Activated CD4-positive, alpha-beta T cell treated with anti-CD3 and anti-CD28 coated beads, Interleukin-2, Interleukin-4, amounts not matched to agents 100 ng/mL and 50 ng/mL, durations not matched to agents 16 hours and 8 hours (primary cell): ENCODE measurements around the gene CRY2.
"Not testable (repeated sequence)": the region's sequence is repeated elsewhere in the genome, so short reads cannot be mapped to it uniquely, and the experiment has no call there.

ENCODE experiments used
- DNase-seq: peaks from one replicate; pipeline ENCODE4 v3.0.0-alpha.2; 2020; ENCODE audit warnings: low spot score

Gene CRY2

GRCh38 chr11:45846974-45847910 is at the start of gene CRY2:
TSS of gene CRY2 (plus strand) at chr11:45847475. CDS start at chr11:45847491, 16 bp downstream.
- peak; percentile 100 for DNase-seq

- DNase-seq = no peak
These were observed 48.4 kb upstream of the CRY2 start for GRCh38 chr11:45798793-45799441.

GRCh38 chr11:45799562-45799961 is 47.7 kb upstream of the CRY2 start:
- no peak for DNase-seq

- DNase-seq = no peak
These were observed 47.0 kb upstream of the CRY2 start for GRCh38 chr11:45800261-45800660.

GRCh38 chr11:45801723-45802315 is 45.5 kb upstream of the CRY2 start:
- no peak for DNase-seq

GRCh38 chr11:45802531-45803317 is 44.6 kb upstream of the CRY2 start:
- no peak for DNase-seq

GRCh38 chr11:45803971-45804760 is 43.1 kb upstream of the CRY2 start:
- peak; percentile 46 for DNase-seq

GRCh38 chr11:45804761-45805304 is 42.4 kb upstream of the CRY2 start, which contains the start of gene SLC35C1:
TSS of gene SLC35C1 (plus strand) at chr11:45805149. CDS start at chr11:45805802, 653 bp downstream.
- DNase-seq = peak; percentile 97

- DNase-seq = no peak
These were observed 41.8 kb upstream of the CRY2 start for GRCh38 chr11:45805305-45806071.

- no peak for DNase-seq
These were observed 41.0 kb upstream of the CRY2 start for GRCh38 chr11:45806072-45806933.

GRCh38 chr11:45806937-45807791 is 40.1 kb upstream of the CRY2 start:
- no peak for DNase-seq

GRCh38 chr11:45807792-45808238 is 39.5 kb upstream of the CRY2 start:
- DNase-seq = no peak

- DNase-seq = not testable (repeated sequence)
These were observed 38.8 kb upstream of the CRY2 start for GRCh38 chr11:45808427-45808826.

GRCh38 chr11:45809456-45810395 is 37.5 kb upstream of the CRY2 start:
- peak; percentile 14 for DNase-seq

GRCh38 chr11:45810431-45811108 is 36.7 kb upstream of the CRY2 start:
- DNase-seq = no peak

- DNase-seq = no peak
These were observed 36.2 kb upstream of the CRY2 start for GRCh38 chr11:45811109-45811435.
